GM23248 (cell line): Measurements from ENCODE around the gene SBF2.

Source experiments
- EZH2 ChIP-seq: fragments of 200-600 bp; sonication (generic); IDR thresholded peaks from 2 replicates; pipeline ENCODE4 v1.6.1; 2018; ENCODE audit warnings: antibody characterized with exemption, mild to moderate bottlenecking; ENCODE audit not compliant: insufficient read depth, poor library complexity, severe bottlenecking
- EZH2phosphoT487 ChIP-seq: fragments of 200-600 bp; sonication (generic); IDR thresholded peaks from 2 replicates; pipeline ENCODE4 v1.6.1; 2018; ENCODE audit warnings: antibody characterized with exemption, moderate library complexity, mild to moderate bottlenecking, low read depth; ENCODE audit not compliant: insufficient read depth

DNA sequence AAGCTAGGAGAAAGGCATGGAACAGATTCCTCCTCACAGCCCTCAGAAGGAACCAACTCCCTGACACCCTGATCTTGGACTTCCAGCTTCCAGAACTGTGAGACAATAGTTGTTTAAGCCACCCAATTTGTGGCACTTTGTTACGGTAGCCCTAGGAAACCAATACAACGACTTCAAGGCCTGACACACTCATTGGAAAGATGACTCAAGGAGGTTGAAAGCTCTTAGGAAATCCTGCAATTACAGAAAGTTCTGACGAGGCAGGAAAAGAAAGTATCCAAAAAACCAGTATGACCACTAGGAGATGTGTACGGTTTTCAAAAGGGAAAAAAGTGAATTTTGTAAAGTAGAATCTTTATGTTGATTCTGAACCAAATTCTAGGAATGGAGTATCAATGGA lies 468.7 kb downstream of the SBF2 start:
- no peak for TF ChIP-seq EZH2
- TF ChIP-seq EZH2phosphoT487, result no peak
